ENCODE results near the gene HMGN5.

Gene HMGN5

DNA sequence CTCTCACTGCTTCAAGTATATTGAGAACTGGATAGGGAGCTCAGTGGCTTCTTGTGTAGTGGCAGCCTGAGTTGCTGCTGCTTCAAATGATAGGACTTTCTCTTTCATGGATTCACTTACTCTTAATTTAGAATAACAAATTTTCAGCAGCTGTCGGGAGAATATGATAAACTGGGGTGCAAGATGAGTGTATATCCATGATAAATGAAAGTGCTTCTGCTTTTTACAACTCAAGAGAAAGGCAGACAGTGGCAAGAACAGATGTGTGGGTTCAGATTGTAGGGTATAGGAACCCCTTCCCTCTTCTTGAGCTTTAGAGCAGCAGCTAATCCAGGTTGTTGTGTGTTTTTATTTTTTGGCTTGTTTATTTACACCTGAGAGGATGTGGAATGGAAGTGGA, 1.2 kb upstream of the HMGN5 start:
- H3K4me3 ChIP-seq (ENCODE audit: low read length): peak overlapping the region; percentile 77
- no peak for DNase-seq (ENCODE audit: low read depth)
- TF ChIP-seq, protein P1, sequence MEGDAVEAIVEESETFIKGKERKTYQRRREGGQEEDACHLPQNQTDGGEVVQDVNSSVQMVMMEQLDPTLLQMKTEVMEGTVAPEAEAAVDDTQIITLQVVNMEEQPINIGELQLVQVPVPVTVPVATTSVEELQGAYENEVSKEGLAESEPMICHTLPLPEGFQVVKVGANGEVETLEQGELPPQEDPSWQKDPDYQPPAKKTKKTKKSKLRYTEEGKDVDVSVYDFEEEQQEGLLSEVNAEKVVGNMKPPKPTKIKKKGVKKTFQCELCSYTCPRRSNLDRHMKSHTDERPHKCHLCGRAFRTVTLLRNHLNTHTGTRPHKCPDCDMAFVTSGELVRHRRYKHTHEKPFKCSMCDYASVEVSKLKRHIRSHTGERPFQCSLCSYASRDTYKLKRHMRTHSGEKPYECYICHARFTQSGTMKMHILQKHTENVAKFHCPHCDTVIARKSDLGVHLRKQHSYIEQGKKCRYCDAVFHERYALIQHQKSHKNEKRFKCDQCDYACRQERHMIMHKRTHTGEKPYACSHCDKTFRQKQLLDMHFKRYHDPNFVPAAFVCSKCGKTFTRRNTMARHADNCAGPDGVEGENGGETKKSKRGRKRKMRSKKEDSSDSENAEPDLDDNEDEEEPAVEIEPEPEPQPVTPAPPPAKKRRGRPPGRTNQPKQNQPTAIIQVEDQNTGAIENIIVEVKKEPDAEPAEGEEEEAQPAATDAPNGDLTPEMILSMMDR (IDR thresholded peaks at IDR 0.05; ENCODE audit: insufficient read depth, low read depth, low read length, missing control alignments): no peak

DNA sequence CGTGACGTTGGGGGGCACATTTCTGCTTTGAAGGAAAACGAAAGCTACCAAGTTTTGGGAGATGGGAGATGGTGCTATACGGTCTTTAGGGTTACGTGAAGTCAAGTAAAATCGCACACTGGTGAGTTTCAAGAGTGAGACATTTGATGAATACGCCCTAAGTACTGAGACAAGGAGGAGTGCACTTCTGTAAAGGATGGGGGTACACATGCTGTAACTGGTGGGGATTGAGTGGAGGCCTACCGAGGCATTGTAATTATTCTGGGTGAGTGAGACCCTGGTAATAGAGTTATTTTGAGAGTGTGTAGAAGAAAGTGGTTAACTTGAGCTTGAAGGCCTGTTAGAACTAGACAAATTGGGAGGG, 725 bp upstream of the HMGN5 start:
- TF ChIP-seq, protein P1 (IDR thresholded peaks at IDR 0.05; ENCODE audit: insufficient read depth, low read depth, low read length, missing control alignments): no peak
- no peak for DNase-seq (ENCODE audit: low read depth)
- H3K4me3 ChIP-seq (ENCODE audit: low read length): peak overlapping the region; percentile 77

DNA sequence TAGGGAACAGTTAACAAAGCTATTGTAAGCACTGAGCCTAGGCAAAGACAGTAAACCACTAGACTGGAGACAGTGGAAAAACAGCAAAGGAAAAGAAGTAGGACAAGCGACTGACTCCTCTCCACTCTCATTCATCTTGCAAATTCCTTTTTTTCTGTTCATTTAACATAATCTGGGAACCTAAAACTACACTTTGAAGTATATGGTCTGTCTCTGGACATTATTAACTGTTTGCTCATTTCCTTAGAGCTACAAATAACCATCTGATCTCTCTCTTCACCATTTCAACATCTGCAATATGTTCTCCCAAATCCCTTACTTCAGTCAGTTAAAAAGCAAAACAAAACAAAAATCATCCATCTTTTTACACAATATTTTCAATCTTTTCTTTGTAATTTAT, 642 bp downstream of the HMGN5 start:
- peak overlapping the region; percentile 77 for H3K4me3 ChIP-seq (ENCODE audit: low read length)
- no peak for DNase-seq (ENCODE audit: low read depth)
- TF ChIP-seq, protein P1 (IDR thresholded peaks at IDR 0.05; ENCODE audit: insufficient read depth, low read depth, low read length, missing control alignments): no peak

DNA sequence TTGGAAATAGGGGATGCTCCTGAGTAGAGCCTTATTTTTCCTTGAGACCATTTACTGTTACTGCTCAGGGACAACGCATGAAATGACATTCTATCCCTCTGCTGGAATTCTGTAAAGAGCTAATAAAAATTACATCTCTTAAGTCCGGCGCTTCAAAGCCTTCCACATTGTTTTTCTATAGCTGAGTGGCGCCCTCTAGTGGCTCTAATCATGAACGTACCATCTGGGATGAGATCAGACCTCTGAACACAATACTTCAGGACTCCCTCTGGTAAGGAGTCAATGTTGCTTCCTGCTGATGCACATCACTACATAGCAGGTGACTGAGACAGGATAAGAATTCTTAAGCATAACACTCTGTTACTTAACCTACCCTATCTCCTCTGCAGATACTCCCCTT, 6.0 kb downstream of the HMGN5 start:
- peak; percentile 66 for DNase-seq (ENCODE audit: low read depth)

DNA sequence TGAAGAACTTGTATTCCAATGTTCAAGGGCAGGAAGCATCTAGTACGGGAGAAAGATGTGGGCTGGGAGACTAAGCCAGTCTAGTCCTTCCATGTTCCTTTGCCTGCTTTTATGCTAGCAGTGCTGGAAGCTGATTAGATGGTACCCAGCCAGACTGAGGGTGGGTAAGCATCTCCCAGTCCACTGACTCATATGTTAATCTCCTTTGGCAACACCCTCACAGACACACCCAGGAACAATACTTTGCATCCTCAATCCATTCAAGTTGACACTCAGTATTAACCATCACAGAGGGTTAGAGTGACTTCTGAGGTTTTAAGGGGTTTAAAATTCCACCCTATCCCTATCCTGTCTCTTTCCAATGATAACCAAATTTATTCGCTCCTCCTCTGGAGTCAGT, 6.5 kb downstream of the HMGN5 start:
- DNase-seq (ENCODE audit: low read depth): no peak
- TF ChIP-seq, protein P1 (IDR thresholded peaks at IDR 0.05; ENCODE audit: insufficient read depth, low read depth, low read length, missing control alignments): no peak
- no peak overlapping the region for H3K4me3 ChIP-seq (ENCODE audit: low read length)

More for the DNA sequence above, 6.0 kb downstream of the HMGN5 start:
- no peak overlapping the region for H3K4me3 ChIP-seq (ENCODE audit: low read length)
- TF ChIP-seq, protein P1 (IDR thresholded peaks at IDR 0.05; ENCODE audit: insufficient read depth, low read depth, low read length, missing control alignments): peak; percentile 62

DNA sequence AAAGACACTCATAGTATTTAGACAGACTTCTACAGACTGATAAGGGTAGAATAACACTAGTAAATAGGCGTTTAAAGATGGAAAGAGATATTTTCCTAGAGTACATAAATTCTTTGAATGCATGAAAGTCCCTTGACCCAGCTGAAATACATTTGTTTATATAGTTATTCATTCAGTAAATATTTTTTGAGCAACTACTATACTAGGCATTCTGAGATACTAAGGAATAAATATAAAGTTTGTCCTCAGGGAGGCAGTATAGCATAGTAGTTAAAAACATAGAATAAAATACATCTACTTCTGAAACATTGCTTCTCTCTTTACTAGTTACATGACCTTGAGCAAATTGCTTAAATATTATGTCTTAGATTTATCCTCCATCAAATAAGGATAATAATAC, 27.4 kb downstream of the HMGN5 start:
- TF ChIP-seq, protein P1 (IDR thresholded peaks at IDR 0.05; ENCODE audit: insufficient read depth, low read depth, low read length, missing control alignments): no peak
- peak; percentile 27 for DNase-seq (ENCODE audit: low read depth)
- no peak overlapping the region for H3K4me3 ChIP-seq (ENCODE audit: low read length)

DNA sequence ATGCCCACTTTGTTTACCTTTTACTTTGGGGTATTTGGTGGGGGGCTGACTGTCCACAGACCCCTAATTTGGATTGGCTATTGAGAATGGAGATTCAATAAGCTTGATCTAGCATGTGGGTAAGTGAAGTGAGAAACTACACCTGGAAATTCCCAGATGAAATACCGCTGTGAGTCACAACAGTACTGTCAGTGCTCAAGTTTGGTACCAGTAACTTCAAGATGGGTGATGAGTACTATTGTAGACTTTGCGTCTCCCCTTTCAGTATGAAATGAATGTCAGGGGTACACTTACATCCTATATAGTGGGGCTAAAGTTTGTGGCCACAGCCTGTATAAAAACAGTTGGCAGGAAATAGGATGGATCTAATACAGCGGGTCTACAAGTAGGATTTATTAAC, 33.3 kb downstream of the HMGN5 start:
- DNase-seq (ENCODE audit: low read depth): peak; percentile 2
- TF ChIP-seq, protein P1 (IDR thresholded peaks at IDR 0.05; ENCODE audit: insufficient read depth, low read depth, low read length, missing control alignments): no peak

More for the DNA sequence above, 33.3 kb downstream of the HMGN5 start:
- H3K4me3 ChIP-seq (ENCODE audit: low read length): no peak overlapping the region
